Measurements from ENCODE around the gene TSPAN31. TPM values are rescaled to one million over a fixed set of nuclear protein-coding genes. Genes with fewer than 3 reads are reported as not detected.
"Not testable (repeated sequence)": the region's sequence is repeated elsewhere in the genome, so short reads cannot be mapped to it uniquely, and the experiment has no call there.

The TSPAN31 gene
- total RNA-seq, 1 donor: 7.9 TPM

- not testable (repeated sequence) for H3K9me3 ChIP-seq (ENCODE audit: low read depth, low read length); H3K27me3 ChIP-seq (ENCODE audit: insufficient read depth, low read length); H3K4me3 ChIP-seq (ENCODE audit: low read length)
- peaks cover 29% of the 10 kb centered on the region for H3K4me1 ChIP-seq (ENCODE audit: insufficient read depth, low read length)
Observed at GRCh38 chr12:57774634-57775033, 29.8 kb downstream of the TSPAN31 start.

GRCh38 chr12:57775044-57775443 lies 30.2 kb downstream of the TSPAN31 start:
- Histone ChIP-seq H3K27me3 (ENCODE audit: insufficient read depth, low read length) (no peaks in the 10 kb centered on the region), H3K9me3 (ENCODE audit: low read depth, low read length) (no peaks in the 10 kb centered on the region), H3K4me3 (ENCODE audit: low read length) (no peak overlapping the region), H3K4me1 (ENCODE audit: insufficient read depth, low read length) (peaks cover 29% of the 10 kb centered on the region)

- no peaks in the 10 kb centered on the region for H3K9me3 ChIP-seq (ENCODE audit: low read depth, low read length)
- H3K4me1 ChIP-seq (ENCODE audit: insufficient read depth, low read length): peaks cover 34% of the 10 kb centered on the region
- H3K4me3 ChIP-seq (ENCODE audit: low read length): no peak overlapping the region
- no peaks in the 10 kb centered on the region for H3K27me3 ChIP-seq (ENCODE audit: insufficient read depth, low read length)
Observed at GRCh38 chr12:57775563-57776246, 30.9 kb downstream of the TSPAN31 start.

GRCh38 chr12:57776247-57776587 lies 31.4 kb downstream of the TSPAN31 start:
- H3K9me3 ChIP-seq (ENCODE audit: low read depth, low read length): no peaks in the 10 kb centered on the region
- no peak overlapping the region for H3K4me3 ChIP-seq (ENCODE audit: low read length)
- no peaks in the 10 kb centered on the region for H3K27me3 ChIP-seq (ENCODE audit: insufficient read depth, low read length)
- peaks cover 34% of the 10 kb centered on the region for H3K4me1 ChIP-seq (ENCODE audit: insufficient read depth, low read length)

GRCh38 chr12:57777367-57777766 lies 32.5 kb downstream of the TSPAN31 start:
- Histone ChIP-seq H3K9me3 (ENCODE audit: low read depth, low read length) (no peaks in the 10 kb centered on the region), H3K27me3 (ENCODE audit: insufficient read depth, low read length) (no peaks in the 10 kb centered on the region), H3K4me1 (ENCODE audit: insufficient read depth, low read length) (peaks cover 39% of the 10 kb centered on the region), H3K4me3 (ENCODE audit: low read length) (no peak overlapping the region)

- no peaks in the 10 kb centered on the region for H3K9me3 ChIP-seq (ENCODE audit: low read depth, low read length)
- H3K27me3 ChIP-seq (ENCODE audit: insufficient read depth, low read length): no peaks in the 10 kb centered on the region
- peaks cover 36% of the 10 kb centered on the region for H3K4me1 ChIP-seq (ENCODE audit: insufficient read depth, low read length)
- no peak overlapping the region for H3K4me3 ChIP-seq (ENCODE audit: low read length)
Observed at GRCh38 chr12:57777911-57778310, 33.1 kb downstream of the TSPAN31 start.

GRCh38 chr12:57779736-57780135 lies 34.9 kb downstream of the TSPAN31 start:
- Histone ChIP-seq H3K4me1 (ENCODE audit: insufficient read depth, low read length) (peaks cover 44% of the 10 kb centered on the region), H3K9me3 (ENCODE audit: low read depth, low read length) (no peaks in the 10 kb centered on the region), H3K27me3 (ENCODE audit: insufficient read depth, low read length) (no peaks in the 10 kb centered on the region), H3K4me3 (ENCODE audit: low read length) (no peak overlapping the region)

- no peak overlapping the region for H3K4me3 ChIP-seq (ENCODE audit: low read length)
- H3K9me3 ChIP-seq (ENCODE audit: low read depth, low read length): no peaks in the 10 kb centered on the region
- H3K4me1 ChIP-seq (ENCODE audit: insufficient read depth, low read length): peaks cover 44% of the 10 kb centered on the region
- H3K27me3 ChIP-seq (ENCODE audit: insufficient read depth, low read length): no peaks in the 10 kb centered on the region
Observed at GRCh38 chr12:57780284-57780897, 35.6 kb downstream of the TSPAN31 start.

- Histone ChIP-seq H3K4me3 (ENCODE audit: low read length) (no peak overlapping the region), H3K9me3 (ENCODE audit: low read depth, low read length) (no peaks in the 10 kb centered on the region), H3K4me1 (ENCODE audit: insufficient read depth, low read length) (peaks cover 39% of the 10 kb centered on the region)
Observed at GRCh38 chr12:57781244-57781643, 36.4 kb downstream of the TSPAN31 start.

GRCh38 chr12:57781801-57782200 lies 37.0 kb downstream of the TSPAN31 start:
- H3K9me3 ChIP-seq (ENCODE audit: low read depth, low read length): no peaks in the 10 kb centered on the region
- H3K4me1 ChIP-seq (ENCODE audit: insufficient read depth, low read length): peaks cover 39% of the 10 kb centered on the region
- H3K4me3 ChIP-seq (ENCODE audit: low read length): no peak overlapping the region

More at GRCh38 chr12:57781244-57781643, 36.4 kb downstream of the TSPAN31 start:
- H3K27me3 ChIP-seq (ENCODE audit: insufficient read depth, low read length): no peaks in the 10 kb centered on the region

GRCh38 chr12:57782243-57782607 lies 37.4 kb downstream of the TSPAN31 start:
- H3K4me3 ChIP-seq (ENCODE audit: low read length): no peak overlapping the region
- no peaks in the 10 kb centered on the region for H3K9me3 ChIP-seq (ENCODE audit: low read depth, low read length)
- no peaks in the 10 kb centered on the region for H3K27me3 ChIP-seq (ENCODE audit: insufficient read depth, low read length)
- H3K4me1 ChIP-seq (ENCODE audit: insufficient read depth, low read length): peaks cover 39% of the 10 kb centered on the region

More at GRCh38 chr12:57781801-57782200, 37.0 kb downstream of the TSPAN31 start:
- H3K27me3 ChIP-seq (ENCODE audit: insufficient read depth, low read length): no peaks in the 10 kb centered on the region

GRCh38 chr12:57782608-57783465 lies 38.0 kb downstream of the TSPAN31 start, which contains the start of gene TSFM:
TSS of gene TSFM (plus strand) at chr12:57782787. CDS start at chr12:57782802, 15 bp downstream.
- Histone ChIP-seq H3K4me3 (ENCODE audit: low read length) (peak within 1 kb of the TSS; percentile 83), H3K9me3 (ENCODE audit: low read depth, low read length) (no peaks in the 10 kb centered on the region), H3K4me1 (ENCODE audit: insufficient read depth, low read length) (peaks cover 39% of the 10 kb centered on the region), H3K27me3 (ENCODE audit: insufficient read depth, low read length) (no peaks in the 10 kb centered on the region)

GRCh38 chr12:57783466-57783801 lies 38.6 kb downstream of the TSPAN31 start:
- no peaks in the 10 kb centered on the region for H3K9me3 ChIP-seq (ENCODE audit: low read depth, low read length)
- peaks cover 39% of the 10 kb centered on the region for H3K4me1 ChIP-seq (ENCODE audit: insufficient read depth, low read length)
- H3K4me3 ChIP-seq (ENCODE audit: low read length): peak overlapping the region; percentile 83

GRCh38 chr12:57783861-57784260 lies 39.0 kb downstream of the TSPAN31 start:
- peaks cover 39% of the 10 kb centered on the region for H3K4me1 ChIP-seq (ENCODE audit: insufficient read depth, low read length)
- no peaks in the 10 kb centered on the region for H3K9me3 ChIP-seq (ENCODE audit: low read depth, low read length)
- H3K4me3 ChIP-seq (ENCODE audit: low read length): no peak overlapping the region
- H3K27me3 ChIP-seq (ENCODE audit: insufficient read depth, low read length): no peaks in the 10 kb centered on the region

More at GRCh38 chr12:57783466-57783801, 38.6 kb downstream of the TSPAN31 start:
- no peaks in the 10 kb centered on the region for H3K27me3 ChIP-seq (ENCODE audit: insufficient read depth, low read length)

- Histone ChIP-seq H3K4me1 (ENCODE audit: insufficient read depth, low read length) (peaks cover 7% of the 10 kb centered on the region), H3K27me3 (ENCODE audit: insufficient read depth, low read length) (no peaks in the 10 kb centered on the region), H3K9me3 (ENCODE audit: low read depth, low read length) (no peaks in the 10 kb centered on the region), H3K4me3 (ENCODE audit: low read length) (no peak overlapping the region)
Observed at GRCh38 chr12:57793920-57794319, 49.1 kb downstream of the TSPAN31 start.

Measured in mononuclear cell (primary cell).